ENCODE measurements around the gene IDS. TPM values are rescaled to one million over a fixed set of nuclear protein-coding genes. Genes with fewer than 3 reads are reported as not detected.
"Not testable (repeated sequence)": the region's sequence is repeated elsewhere in the genome, so short reads cannot be mapped to it uniquely, and the experiment has no call there.

IDS gene, protein sequence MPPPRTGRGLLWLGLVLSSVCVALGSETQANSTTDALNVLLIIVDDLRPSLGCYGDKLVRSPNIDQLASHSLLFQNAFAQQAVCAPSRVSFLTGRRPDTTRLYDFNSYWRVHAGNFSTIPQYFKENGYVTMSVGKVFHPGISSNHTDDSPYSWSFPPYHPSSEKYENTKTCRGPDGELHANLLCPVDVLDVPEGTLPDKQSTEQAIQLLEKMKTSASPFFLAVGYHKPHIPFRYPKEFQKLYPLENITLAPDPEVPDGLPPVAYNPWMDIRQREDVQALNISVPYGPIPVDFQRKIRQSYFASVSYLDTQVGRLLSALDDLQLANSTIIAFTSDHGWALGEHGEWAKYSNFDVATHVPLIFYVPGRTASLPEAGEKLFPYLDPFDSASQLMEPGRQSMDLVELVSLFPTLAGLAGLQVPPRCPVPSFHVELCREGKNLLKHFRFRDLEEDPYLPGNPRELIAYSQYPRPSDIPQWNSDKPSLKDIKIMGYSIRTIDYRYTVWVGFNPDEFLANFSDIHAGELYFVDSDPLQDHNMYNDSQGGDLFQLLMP
- 23.2 and 36.2 TPM in 2 replicates for polyA plus RNA-seq (2014; cell fraction: cytosol; rRNA removed)
- 16.2 and 23.6 TPM in 2 replicates for polyA plus RNA-seq (2014; cell fraction: nucleus; rRNA removed)

DNA sequence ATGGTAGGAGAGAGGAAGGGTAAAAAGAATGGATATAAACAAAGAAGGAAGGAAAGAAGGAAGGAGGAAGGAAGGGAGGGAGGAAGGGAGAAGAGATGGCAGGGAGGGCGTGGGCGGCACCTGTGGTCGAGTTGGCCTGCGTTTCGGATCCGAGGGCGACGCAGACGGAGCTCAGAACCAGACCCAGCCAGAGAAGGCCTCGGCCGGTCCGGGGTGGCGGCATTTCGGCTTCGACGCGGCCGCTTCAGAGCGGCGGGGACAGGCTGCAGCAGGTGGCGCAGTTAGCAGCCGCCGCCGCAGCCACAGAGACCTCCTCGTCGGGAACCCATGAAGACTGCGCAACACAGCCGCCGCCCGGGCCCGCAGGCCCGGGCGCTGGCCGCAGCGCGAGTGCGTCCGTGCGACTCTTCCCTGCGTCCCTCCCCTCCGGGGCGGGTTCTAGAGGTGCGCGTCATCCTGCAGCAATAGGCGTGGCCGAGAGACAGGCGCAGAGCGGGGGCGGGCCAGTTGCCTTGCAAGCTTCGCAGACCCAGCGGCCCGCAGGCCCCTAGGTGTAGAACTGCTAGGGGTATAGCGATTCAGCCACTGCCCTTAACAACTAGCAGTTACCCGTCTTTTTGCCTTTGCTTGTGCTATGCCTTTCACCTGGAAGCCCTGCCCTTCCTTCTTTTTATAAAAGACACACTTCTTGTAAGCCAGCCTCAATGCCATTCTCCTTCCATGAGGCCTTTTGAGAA lies at the start of gene IDS:
IDS (minus strand) TSS at position 392 of the 737 bp plus-strand sequence; CDS start at position 223, 169 bp downstream.
- peak; percentile 87 for DNase-seq (ENCODE audit: low spot score)

DNA sequence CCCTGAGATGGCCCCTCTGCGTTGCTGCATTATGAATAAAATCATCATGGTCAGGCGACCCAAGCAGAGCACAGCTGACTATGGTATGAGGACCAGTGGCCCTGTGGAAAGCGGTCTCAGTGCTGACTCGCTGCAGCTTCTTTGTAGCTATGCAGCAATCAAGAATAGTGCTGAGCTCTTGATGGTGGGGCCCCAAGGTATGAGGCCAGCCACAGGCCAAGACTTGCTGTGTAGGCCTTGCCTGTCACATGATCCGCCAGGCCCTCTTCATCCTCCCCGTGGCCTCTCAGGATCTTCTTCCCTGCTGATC lies 46.8 kb upstream of the IDS start:
- DNase-seq (ENCODE audit: low spot score), result not testable (repeated sequence)

DNA sequence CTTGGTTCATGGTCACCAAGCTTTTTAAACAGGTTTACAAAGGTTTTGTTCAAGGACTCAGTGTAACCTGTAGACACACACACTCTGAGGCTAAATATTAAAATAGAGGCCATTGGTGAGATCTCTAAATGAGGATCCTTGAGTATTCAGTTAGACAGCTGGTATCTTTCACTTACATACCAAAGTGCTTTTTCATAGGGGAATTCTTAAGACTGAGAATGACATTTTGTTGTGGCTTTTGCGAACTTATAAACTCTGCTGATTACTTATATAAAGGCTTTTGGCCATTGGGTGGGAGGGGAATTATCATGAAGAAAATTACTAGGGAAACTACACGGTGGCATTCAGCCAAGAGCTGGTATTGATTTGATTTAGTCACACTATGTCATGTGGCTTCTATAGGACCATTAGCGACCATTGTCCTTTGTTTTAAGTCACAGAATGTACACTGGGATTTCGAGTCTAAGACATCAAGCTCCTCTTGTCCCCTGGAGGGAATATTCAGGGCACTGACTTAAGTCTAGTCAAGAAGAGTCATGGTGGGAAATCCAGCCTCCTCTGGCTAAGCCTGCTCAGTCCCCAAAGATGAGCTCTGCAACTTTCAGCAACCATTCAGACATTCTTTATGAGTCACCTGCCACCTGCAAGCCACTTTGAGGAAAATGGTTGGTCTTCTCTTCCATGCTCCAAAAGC lies 46.3 kb upstream of the IDS start:
- DNase-seq (ENCODE audit: low spot score), result not testable (repeated sequence)

DNA sequence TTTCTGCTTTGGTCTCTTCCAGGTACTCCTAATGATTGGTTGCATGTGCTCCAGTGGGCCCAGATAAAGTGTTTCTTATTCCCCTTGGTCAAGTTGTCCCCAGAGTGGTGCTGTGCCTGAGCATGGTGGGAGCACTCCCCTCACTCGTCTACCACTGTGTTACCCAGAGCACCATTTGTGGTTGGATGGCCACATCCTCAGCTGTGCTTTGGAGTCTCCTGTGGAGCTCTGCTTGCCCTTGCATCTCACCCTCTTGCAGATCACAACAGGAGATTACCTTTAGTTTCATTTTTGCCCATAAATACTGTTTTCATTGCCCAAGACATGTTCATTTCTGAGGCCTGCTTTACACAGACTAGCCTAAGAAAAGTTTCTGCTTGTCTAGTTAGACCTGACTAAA lies 45.3 kb upstream of the IDS start:
- not testable (repeated sequence) for DNase-seq (ENCODE audit: low spot score)

DNA sequence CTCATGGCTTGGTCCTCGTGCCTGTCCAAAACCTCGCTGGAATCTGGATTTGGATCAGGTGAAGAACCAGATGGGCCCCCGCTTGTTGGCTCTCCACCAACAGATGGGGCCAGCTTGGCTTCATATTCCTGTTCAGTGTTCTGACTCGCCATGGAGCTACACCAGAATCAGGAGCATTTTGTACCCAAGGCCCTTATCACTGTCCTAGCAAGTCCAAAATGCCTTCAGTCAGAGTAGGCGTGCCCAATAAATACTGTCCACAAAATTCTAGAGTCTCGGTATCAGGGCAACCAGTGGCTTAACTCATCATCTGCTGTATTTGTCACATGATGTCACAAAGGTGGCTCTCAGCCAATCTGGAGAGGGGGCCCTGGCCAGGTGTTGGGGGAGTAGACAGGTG lies 44.6 kb upstream of the IDS start, which contains the start of gene HSFX3:
HSFX3 (minus strand) TSS at position 224 of the 400 bp plus-strand sequence; CDS start at position 152, 72 bp downstream.
- DNase-seq (ENCODE audit: low spot score), result not testable (repeated sequence)

DNA sequence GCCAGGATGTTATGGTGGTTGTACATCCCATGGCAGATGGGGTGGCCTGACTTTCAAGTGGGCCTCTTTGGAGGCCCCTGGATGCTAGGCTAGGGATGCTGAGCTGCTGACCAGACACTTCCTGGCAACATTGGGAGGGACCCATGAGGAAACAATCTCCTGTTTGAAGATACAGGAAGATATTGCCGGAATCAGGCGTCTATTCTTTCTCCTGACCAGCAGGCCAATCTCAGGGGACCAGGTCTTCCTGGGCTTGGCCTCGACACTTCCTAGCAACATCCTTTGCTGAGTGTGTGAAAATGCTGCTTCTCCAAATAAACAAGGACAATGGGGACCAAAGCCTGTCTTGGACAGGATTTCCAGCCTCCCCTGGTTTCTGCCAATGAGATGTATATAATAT lies 42.7 kb upstream of the IDS start:
- not testable (repeated sequence) for DNase-seq (ENCODE audit: low spot score)

DNA sequence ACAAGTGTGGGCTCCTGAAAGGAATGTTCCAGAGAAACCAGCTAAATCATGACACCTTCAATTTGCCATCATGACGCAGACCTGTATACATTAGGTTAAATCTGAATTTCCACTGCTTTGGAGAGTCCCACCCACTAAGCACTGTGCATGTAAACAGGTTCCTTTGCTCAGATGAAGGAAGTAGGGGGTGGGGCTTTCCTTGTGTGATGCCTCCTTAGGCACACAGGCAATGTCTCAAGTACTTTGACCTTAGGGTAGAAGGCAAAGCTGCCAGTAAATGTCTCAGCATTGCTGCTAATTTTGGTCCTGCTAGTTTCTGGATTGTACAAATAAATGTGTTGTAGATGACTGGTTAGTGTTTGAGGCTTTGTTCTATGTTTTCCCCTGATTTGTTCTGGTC lies 41.9 kb upstream of the IDS start:
- not testable (repeated sequence) for DNase-seq (ENCODE audit: low spot score)

DNA sequence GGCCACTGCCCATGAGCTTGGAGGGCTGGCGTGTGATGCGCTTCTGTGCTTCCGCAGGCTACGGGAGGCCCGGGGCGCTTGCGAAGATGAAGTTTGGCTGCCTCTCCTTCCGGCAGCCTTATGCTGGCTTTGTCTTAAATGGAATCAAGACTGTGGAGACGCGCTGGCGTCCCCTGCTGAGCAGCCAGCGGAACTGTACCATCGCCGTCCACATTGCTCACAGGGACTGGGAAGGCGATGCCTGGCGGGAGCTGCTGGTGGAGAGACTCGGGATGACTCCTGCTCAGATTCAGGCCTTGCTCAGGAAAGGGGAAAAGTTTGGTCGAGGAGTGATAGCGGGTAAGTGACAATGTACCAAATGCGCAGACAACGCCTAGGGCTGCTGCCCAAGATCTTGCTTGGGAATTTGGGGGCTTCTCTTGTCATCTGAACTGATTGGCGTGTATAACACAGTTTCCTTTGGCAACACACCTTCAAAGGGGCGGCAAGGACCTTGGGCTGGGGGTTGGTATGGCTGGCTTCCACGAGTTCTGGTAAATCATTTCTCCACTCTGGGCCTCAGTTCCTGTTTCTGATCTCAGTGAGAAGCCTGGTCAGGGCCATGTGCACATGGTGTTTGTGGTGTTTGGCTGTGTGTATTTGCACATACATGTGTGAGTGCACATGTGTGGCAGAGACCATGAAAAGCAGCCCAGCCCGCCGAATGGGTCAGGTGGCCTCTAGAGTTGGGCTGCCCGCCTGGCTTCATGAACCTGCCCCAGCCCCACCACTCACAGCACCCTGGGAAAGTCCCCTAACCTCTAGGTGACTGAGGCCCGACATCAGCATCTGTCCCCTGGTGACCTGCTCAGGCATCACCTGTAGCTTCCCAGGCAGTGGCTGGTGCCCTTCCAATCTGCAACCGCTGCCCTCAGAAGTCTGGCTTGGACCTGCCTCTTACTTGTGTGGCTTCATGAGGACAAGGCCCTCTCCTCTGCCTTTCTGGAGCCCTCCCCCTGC lies 40.7 kb upstream of the IDS start:
- DNase-seq (ENCODE audit: low spot score), result not testable (repeated sequence)

DNA sequence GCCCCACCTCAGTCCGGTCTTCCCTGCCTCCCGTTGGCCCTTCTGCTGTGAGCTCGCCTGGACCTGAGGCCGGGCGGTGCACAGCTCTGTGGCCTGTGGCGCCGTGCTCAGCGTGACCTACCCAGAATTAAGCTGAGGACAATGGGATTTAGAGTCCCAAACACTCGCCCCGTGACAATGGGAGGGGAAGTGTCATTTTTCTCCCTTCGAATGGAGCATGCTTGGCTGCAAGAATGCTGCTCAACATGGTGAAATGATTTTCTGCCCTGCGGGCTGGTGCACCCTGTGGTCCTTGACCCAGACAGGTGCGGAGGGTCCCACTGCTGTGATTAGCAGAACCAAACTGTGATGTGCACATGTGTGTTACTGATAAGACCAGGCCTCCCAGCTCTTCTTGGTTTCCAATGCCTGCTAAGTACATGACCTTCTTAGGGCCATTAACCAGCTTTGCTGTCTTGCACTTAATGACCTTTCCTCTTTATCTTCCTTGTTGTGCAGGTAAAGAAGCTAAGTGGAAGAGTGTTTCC lies 36.5 kb upstream of the IDS start:
- no peak for DNase-seq (ENCODE audit: low spot score)

DNA sequence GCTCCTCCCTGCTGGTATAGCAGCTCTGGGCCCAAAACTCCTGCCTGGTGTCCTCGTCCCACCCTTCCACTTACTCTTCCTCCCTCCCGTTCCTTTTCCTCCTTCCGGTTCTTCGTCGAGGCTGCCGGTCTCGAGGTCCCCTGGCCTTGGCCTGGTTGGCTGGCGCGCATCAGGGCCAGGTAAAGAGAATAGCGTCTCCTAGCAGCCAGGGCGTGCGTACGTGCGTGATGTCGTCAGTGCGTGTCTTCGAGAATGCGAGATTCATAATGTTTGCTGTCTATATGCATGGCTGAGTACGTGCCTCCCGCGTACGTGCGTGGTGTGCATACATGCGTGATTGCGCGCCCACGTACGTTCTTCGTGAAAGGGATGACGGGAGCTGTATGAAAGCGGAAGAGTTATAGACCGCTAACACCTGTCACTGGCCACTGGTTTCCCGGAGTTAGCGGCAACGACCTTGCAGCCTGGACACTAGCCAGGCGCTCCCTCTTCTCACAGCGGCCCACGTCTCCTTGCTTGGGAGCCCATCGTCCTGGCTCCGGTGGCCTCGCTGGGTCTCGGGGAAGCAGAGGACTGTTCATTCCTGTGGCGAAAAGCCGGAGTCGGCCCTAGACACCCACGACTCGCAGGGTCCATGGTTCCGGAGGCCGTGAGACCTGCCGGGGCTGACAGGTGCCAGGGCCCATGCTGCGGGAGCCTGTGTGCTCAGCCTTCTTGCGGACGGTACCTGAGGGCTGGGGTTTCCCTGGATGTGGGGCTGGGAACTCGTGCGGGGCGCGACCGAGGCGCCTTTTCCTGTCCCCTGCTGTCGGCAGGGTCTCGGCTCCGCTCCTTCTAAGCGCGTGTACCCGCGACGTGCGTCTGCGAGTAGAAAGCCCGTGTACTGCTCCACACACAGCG lies 35.8 kb upstream of the IDS start, which contains the start of gene EOLA1:
EOLA1 (plus strand) TSS at position 392 of the 900 bp plus-strand sequence. CDS start 4,619 bp downstream, outside the sequence.
- DNase-seq (ENCODE audit: low spot score), result peak; percentile 95

DNA sequence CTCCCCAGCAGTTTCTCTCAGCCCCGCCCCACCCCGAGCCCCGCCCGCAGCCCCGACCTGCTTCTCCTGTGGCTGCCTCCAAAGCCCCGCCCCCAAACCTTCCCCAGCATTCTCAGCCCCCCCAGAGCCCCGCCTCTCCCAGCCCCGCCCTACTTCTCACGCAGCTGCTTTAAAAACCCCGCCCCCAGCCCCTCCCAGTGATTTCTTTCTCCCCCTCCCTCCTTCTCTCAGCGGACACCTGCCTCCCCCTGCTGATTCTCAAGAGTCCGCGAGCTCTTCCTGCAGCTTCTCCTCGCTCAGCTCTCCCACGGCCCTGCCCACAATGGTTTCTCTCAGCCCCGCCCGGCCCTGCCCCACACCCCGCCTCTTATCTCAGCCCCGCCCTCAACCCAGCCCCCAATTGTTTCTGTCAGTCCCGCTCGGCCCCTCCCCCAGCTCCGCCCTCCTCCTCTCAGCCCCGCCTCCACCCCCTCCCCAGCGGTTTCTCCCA lies 35.1 kb upstream of the IDS start:
- DNase-seq (ENCODE audit: low spot score), result peak; percentile 79

DNA sequence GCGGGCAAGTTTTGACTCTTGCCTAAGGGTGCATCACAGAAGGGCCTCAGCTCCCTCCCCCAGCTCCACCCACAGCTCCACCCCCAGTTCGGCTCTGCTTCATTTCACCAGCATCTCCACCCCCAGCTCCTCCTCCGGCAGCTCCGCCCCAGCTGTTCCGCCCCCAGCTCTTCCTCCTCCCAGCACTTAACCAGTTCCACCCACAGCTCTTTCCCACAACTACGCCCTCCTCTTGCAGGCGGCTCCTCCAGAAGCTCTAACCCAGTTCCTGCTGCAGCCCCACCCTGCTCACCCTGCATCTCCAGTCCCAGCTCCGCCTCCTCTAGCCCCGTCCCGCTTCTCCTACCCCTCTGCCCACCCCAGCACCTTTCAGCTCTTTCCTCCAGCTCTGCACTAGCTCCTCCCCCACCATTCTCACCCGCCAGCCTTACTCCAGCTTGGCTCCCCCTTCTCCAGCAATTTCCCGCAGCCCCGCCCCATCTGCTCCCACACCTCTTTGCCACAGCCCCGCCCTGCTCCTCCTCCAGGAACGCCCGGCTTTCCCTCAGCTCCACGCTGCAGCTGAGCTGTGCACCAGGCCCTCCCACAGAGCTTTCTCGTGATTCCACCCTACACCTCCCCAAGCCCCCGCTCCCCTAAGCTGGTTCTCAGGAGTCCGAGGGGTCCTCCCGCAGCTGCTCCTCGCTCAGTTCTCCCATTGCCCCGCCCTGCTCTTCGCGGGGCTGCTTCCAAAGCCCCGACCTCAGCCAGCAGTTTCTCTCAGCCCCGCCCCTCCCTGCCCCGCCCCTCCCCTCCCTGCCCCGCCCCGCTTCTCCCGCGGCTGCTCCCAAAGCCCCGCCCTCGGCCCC lies 34.4 kb upstream of the IDS start:
- DNase-seq (ENCODE audit: low spot score), result peak; percentile 90

DNA sequence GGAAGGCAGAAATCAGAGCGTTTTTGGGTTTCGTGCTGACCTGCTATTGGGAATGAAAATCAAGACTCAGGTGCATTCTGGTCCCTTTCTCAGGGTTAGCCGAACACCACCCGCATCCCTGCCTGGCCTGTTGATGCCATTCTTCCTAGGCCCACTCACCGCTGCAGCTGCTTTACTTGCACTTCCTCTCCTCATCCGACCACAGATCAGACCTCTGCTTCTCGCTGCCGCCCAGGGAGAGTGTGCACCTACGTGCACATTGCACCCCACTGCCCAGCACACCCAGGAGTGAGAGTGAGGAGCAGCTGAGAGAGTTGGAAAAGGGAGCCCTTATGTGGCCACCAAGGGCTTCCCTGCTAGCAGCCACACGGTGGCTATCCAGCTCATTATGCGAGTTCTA lies 32.4 kb upstream of the IDS start:
- not testable (repeated sequence) for DNase-seq (ENCODE audit: low spot score)

DNA sequence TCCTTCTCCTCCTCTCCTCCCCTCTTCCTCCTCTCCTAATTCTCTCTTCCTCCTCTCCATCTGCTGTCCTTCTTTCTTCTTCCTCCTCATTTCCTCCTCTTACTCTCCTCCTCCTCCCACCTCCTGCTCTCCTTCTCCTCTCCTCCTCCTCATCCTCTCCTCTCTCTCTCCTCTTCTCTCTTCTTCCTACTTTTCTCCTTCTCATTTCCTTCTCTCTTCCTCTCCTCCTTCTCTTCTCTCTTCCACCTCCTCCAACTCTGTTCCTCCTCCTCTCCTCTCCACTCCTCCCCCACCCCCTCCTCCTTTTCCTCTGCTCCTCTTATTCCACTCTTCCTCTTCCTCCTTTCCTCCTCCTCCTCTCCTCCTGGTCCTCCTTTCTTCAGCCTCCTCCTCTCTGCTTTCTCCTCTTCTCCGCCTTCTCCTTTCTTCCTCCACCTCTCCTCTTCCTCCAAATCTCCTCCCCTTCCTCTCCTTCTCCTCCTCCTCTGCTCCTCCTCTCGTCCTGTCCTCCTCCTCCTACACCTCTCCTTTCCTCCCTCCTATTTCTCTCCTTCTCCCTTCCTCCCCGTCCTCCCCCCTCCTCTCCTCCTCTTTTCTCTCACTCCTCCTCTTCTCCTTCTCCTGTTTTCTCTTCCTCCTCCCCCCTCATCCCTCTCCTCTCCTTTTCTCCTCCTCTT lies 30.0 kb upstream of the IDS start:
- not testable (repeated sequence) for DNase-seq (ENCODE audit: low spot score)

DNA sequence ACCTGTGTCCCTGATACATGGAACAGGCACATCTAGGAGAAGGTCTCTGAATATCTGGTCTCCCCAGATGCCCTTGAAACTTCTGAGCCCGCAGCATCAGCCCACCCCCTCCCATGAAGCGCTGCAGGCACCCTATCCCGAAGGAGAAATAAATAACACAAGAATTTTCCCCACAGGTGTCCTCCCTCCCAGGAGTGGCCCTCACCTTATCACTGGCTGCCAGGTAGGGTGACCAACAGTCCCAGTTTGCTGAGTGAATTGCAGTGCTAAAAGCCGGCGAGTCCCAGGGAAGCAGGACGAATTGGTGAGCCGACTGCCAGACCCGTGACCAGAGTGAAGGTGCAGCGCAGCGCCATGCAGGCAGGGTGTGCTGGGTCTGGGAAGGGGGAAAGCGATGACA lies 28.9 kb upstream of the IDS start:
- DNase-seq (ENCODE audit: low spot score), result not testable (repeated sequence)

DNA sequence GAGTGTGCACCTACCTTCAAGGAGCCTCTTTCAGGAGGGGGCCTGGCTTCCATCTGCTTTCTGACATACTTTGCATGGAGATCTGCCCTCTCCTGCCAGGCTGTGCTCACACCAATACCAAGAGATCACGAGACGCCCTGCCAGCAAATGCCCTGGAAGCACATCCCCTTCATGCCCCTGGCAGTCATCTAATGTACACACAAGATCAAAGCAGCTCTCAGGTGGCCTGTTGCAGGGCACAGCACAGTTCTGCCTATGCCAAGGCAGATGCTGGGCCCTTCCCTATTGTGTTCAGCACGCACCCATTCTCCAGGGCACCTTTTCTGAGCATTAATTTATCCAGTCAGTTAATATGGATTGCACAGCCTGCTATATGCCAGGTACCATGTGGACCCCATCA lies 27.8 kb upstream of the IDS start:
- not testable (repeated sequence) for DNase-seq (ENCODE audit: low spot score)

DNA sequence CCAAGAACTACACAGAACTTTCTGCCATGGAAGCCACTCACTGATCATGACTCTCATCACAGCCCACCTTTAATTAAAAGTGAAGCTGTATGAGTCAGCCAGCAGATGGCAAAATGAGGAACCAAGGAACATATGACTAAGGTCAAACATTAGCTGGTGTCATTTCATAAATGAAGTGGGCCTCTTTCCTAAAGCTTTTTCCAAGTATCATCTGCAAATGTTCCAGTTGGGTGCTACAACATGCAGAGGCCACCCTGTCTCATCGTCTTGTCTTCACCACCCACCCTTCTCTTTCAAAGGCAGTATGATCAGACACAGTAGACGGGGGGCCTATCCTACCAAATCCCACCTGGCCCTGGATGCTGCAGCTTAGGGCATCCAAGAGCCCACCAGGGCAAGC lies 26.5 kb upstream of the IDS start:
- no peak for DNase-seq (ENCODE audit: low spot score)

All from SK-N-DZ (cell line).